ENCODE data around the gene ADM2. TPM values are rescaled to one million over a fixed set of nuclear protein-coding genes. Genes with fewer than 3 reads are reported as not detected.

ADM2 gene
- total RNA-seq, 1 donor from 2014 or later, result not detected

DNA sequence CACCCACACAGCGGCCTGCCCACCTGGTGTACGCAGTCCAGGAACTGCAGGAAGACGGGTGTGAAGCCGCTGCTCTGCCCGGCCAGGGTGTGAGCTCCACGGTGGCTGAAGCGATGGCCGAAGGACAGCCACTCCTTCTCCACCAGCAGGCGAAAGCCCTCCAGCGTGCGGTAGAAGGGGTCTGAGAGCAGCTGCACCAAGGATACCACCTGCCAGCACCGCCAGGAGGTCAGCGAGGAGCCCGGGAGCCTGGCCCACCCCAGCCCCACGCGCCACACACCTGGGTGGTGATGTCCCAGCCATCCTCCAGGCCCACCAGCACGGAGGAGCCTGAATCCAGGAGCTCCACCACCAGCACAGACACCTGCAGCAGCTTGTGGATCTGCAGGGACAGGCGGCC is 26.1 kb upstream of the ADM2 start:
- Histone ChIP-seq H3K9me3 (no peaks in the 10 kb centered on the region), H3K27ac (no peak overlapping the region), H3K4me1 (no peaks in the 10 kb centered on the region), H3K4me3 (no peak overlapping the region), H3K36me3 (peaks cover 0 to 72% of the 10 kb centered on the region in 2 donors), H3K27me3 (no peaks in the 10 kb centered on the region)
- no peak for TF ChIP-seq POLR2AphosphoS5 (IDR thresholded peaks at IDR 0.05; ENCODE audit: insufficient read depth in 1 of 2, low read depth in 1 of 2)
- TF ChIP-seq, protein P1, sequence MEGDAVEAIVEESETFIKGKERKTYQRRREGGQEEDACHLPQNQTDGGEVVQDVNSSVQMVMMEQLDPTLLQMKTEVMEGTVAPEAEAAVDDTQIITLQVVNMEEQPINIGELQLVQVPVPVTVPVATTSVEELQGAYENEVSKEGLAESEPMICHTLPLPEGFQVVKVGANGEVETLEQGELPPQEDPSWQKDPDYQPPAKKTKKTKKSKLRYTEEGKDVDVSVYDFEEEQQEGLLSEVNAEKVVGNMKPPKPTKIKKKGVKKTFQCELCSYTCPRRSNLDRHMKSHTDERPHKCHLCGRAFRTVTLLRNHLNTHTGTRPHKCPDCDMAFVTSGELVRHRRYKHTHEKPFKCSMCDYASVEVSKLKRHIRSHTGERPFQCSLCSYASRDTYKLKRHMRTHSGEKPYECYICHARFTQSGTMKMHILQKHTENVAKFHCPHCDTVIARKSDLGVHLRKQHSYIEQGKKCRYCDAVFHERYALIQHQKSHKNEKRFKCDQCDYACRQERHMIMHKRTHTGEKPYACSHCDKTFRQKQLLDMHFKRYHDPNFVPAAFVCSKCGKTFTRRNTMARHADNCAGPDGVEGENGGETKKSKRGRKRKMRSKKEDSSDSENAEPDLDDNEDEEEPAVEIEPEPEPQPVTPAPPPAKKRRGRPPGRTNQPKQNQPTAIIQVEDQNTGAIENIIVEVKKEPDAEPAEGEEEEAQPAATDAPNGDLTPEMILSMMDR (IDR thresholded peaks at IDR 0.05), result no peak
- TF ChIP-seq POLR2A (IDR thresholded peaks at IDR 0.05), result no peak
- no peak for DNase-seq (ENCODE audit: extremely low spot score in 2 of 2)
- intact Hi-C loops (cut with DNase I), result no loop called here

DNA sequence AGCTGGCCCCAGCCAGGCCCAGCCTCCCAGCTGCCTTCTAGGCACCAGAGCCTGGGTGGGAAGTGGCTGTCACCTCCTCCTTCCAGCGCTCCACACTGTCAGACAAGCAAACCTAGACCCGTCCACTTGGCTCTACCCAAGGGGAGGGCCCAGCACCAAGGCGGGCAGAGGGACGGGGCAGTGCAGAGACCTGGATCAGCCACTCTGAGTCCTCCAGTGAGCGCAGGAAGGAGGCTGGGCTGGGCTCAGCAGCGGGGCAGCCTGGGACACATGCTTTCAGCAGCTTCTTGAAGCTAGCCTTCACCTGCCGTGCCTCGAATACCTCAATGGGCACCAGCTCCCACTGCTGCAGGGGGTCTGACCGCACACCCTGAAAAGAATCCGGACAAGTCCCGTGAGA is 25.3 kb upstream of the ADM2 start:
- intact Hi-C loops (cut with DNase I), result no loop called here
- H3K27ac ChIP-seq, result no peak overlapping the region
- H3K36me3 ChIP-seq, result peaks cover 0 to 78% of the 10 kb centered on the region in 2 donors
- H3K4me3 ChIP-seq, result no peak overlapping the region
- TF ChIP-seq POLR2A (IDR thresholded peaks at IDR 0.05) (no peak), POLR2AphosphoS5 (IDR thresholded peaks at IDR 0.05; ENCODE audit: insufficient read depth in 1 of 2, low read depth in 1 of 2) (no peak)
- TF ChIP-seq, protein P1 (IDR thresholded peaks at IDR 0.05), result no peak
- no peaks in the 10 kb centered on the region for H3K27me3 ChIP-seq
- no peak for DNase-seq (ENCODE audit: extremely low spot score in 2 of 2)
- no peaks in the 10 kb centered on the region for H3K4me1 ChIP-seq
- no peaks in the 10 kb centered on the region for H3K9me3 ChIP-seq

DNA sequence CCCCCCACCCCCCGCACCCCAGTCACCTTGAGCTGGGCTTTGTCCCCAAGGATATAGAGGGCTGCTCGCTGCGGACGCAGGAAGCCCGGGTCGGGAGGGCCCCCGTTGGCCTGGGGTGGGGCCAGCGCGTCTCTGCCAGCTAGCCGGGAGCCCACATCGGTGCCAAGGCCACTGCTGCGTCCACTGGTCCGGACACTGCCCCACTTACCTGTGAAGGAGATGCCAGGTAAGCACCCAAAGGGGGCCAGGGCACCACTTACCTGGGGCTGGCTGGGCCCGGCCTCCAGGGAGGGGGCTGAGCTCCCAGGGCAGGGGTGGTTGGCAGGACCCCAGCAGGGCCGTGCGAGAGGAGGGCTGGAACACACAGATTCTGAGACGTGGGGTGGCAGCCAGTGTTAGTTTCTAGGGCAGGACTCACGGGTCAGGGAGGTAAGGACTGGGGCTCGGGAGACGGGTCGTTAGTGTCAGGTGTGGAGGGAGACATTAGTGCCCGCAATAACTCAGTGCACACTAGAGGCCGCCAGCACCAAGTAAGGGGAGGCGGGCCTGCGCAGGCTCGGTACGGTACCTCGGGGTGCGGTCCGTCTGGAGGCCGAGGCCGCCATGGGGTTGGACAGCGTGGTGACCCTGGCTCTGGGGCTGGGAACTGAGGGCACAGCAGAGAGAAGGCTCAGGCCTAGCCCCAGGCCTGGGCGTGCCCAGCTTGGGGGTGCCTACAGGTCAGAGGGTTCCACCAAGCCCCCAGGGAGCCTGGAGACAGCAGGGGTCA is 24.7 kb upstream of the ADM2 start:
- DNase-seq (ENCODE audit: extremely low spot score in 2 of 2), result no peak
- intact Hi-C loops (cut with DNase I), result no loop called here
- peaks cover 0 to 84% of the 10 kb centered on the region in 2 donors for H3K36me3 ChIP-seq

DNA sequence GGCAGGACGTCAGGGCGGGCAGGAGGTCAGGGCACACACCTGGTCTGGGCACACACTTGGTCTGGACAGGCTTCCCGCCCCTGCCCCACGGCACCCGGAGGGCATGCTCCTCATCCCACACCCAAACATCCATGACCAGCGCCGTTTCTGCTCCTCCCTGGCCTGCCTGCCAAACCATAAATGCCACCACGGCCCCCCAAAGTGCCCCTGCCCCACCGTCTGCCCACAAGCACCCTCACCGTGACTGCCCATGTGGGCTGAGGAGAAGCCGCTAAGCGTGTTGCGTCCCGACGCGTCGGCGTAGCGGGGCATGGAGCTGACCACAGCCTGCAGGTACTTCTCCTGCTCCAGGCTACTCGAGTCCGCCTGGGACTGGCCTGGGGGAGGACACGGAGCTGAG is 22.3 kb upstream of the ADM2 start:
- TF ChIP-seq POLR2AphosphoS5 (IDR thresholded peaks at IDR 0.05; ENCODE audit: insufficient read depth in 1 of 2, low read depth in 1 of 2) (no peak), POLR2A (IDR thresholded peaks at IDR 0.05) (no peak)
- TF ChIP-seq, protein P1 (IDR thresholded peaks at IDR 0.05), result no peak
- H3K27me3 ChIP-seq, result no peaks in the 10 kb centered on the region
- DNase-seq (ENCODE audit: extremely low spot score in 2 of 2), result no peak
- H3K9me3 ChIP-seq, result no peaks in the 10 kb centered on the region
- H3K36me3 ChIP-seq, result peaks cover 0 to 97% of the 10 kb centered on the region in 2 donors
- intact Hi-C loops (cut with DNase I), result no loop called here
- no peak overlapping the region for H3K4me3 ChIP-seq
- no peak overlapping the region for H3K27ac ChIP-seq
- no peaks in the 10 kb centered on the region for H3K4me1 ChIP-seq

More for the DNA sequence above, 24.7 kb upstream of the ADM2 start:
- Histone ChIP-seq H3K27ac (no peak overlapping the region), H3K9me3 (no peaks in the 10 kb centered on the region), H3K4me1 (no peaks in the 10 kb centered on the region), H3K27me3 (no peaks in the 10 kb centered on the region), H3K4me3 (no peak overlapping the region)
- TF ChIP-seq, protein P1 (IDR thresholded peaks at IDR 0.05), result no peak
- TF ChIP-seq POLR2A (IDR thresholded peaks at IDR 0.05), result no peak
- no peak for TF ChIP-seq POLR2AphosphoS5 (IDR thresholded peaks at IDR 0.05; ENCODE audit: insufficient read depth in 1 of 2, low read depth in 1 of 2)

DNA sequence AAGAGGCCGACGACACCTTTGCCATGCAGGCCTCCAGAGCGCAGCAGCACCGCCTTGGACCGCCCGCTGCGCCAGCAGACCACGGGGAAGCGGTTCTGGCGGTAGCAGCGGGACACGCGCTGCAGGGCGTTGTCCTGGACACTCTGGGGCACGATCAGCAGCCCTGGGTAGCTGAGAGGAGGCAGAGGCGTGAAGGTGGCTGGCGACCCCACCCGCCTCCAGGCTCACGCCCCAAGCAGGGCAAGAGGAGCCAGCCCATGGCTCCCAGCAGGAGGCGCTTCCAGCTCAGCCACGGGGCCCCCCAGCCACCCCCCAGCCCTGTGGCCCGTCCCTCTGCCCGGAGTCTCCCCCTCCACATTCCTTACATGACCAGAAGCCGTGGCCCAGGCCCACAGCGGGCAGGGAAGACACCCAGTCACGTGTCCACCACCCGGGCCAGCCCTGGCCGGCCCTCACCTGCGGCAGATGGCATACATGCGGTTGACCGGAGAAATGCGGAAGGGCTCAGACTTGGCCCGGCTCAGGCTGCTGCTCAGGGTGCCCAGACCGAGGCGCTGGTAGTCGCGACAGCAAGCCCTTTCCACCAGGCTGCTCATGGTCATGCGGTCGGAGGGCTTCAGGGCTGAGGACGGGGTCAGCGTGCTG is 21.7 kb upstream of the ADM2 start:
- H3K4me1 ChIP-seq, result no peaks in the 10 kb centered on the region
- intact Hi-C loops (cut with DNase I), result no loop called here
- H3K9me3 ChIP-seq, result no peaks in the 10 kb centered on the region
- peaks cover 0 to 97% of the 10 kb centered on the region in 2 donors for H3K36me3 ChIP-seq
- no peak overlapping the region for H3K4me3 ChIP-seq
- H3K27me3 ChIP-seq, result no peaks in the 10 kb centered on the region
- no peak overlapping the region for H3K27ac ChIP-seq
- DNase-seq (ENCODE audit: extremely low spot score in 2 of 2), result no peak
- no peak for TF ChIP-seq POLR2A (IDR thresholded peaks at IDR 0.05)
- no peak for TF ChIP-seq POLR2AphosphoS5 (IDR thresholded peaks at IDR 0.05; ENCODE audit: insufficient read depth in 1 of 2, low read depth in 1 of 2)
- TF ChIP-seq, protein P1 (IDR thresholded peaks at IDR 0.05), result no peak

Measured in vagina (tissue), 2 donors.